HG02973 (cell line): ENCODE results near the gene HDGFL3.
"Not testable (repeated sequence)": the region's sequence is repeated elsewhere in the genome, so short reads cannot be mapped to it uniquely, and the experiment has no call there.

Experiments
- ATAC-seq: cut with Tn5 transposase; IDR thresholded peaks from one replicate; pipeline ENCODE4 v1.9.1; 2021; ENCODE audit warnings: moderate library complexity; ENCODE audit not compliant: unreplicated experiment

The HDGFL3 gene

GRCh38 chr15:83104141-83104540, 103.5 kb downstream of the HDGFL3 start:
- no peak for ATAC-seq

GRCh38 chr15:83102346-83102745, 105.3 kb downstream of the HDGFL3 start:
- ATAC-seq, result no peak

- ATAC-seq, result no peak
Observed at GRCh38 chr15:83100097-83100646, 107.5 kb downstream of the HDGFL3 start.

GRCh38 chr15:83099290-83099689, 108.3 kb downstream of the HDGFL3 start:
- ATAC-seq, result no peak

GRCh38 chr15:83098079-83098478, 109.5 kb downstream of the HDGFL3 start:
- ATAC-seq, result no peak

- no peak for ATAC-seq
Observed at GRCh38 chr15:83094583-83094982, 113.0 kb downstream of the HDGFL3 start.

GRCh38 chr15:83092309-83092976, 115.2 kb downstream of the HDGFL3 start:
- peak; percentile 85 for ATAC-seq

GRCh38 chr15:83091965-83092308, 115.7 kb downstream of the HDGFL3 start:
- peak; percentile 27 for ATAC-seq

GRCh38 chr15:83090465-83090864, 117.2 kb downstream of the HDGFL3 start:
- ATAC-seq, result no peak

- no peak for ATAC-seq
Observed at GRCh38 chr15:83088876-83089275, 118.7 kb downstream of the HDGFL3 start.

- ATAC-seq, result no peak
Observed at GRCh38 chr15:83087576-83087975, 120.0 kb downstream of the HDGFL3 start.

GRCh38 chr15:83085864-83086552, 121.6 kb downstream of the HDGFL3 start:
- ATAC-seq, result not testable (repeated sequence)

- ATAC-seq, result not testable (repeated sequence)
Observed at GRCh38 chr15:83085461-83085860, 122.2 kb downstream of the HDGFL3 start.

- no peak for ATAC-seq
Observed at GRCh38 chr15:83082730-83083386, 124.8 kb downstream of the HDGFL3 start.

- peak; percentile 53 for ATAC-seq
Observed at GRCh38 chr15:83081256-83082014, 126.2 kb downstream of the HDGFL3 start.

- ATAC-seq, result no peak
Observed at GRCh38 chr15:83078712-83079111, 128.9 kb downstream of the HDGFL3 start.
